GM23338 (cell line): ENCODE results near the gene RCAN1. TPM values are rescaled to one million over a fixed set of nuclear protein-coding genes. Genes with fewer than 3 reads are reported as not detected.

Experiments used
- ATAC-seq: fragments of 200-7000 bp; cut with Tn5 transposase; 3 replicates; pipeline ENCODE4 v1.9.1; 2020
- DNase-seq: peaks from one replicate; pipeline ENCODE4 v3.0.0-alpha.2; 2015; ENCODE audit warnings: low spot score
- H2AFZ ChIP-seq: fragments of 200-600 bp; sonication (generic); 2 replicates; pipeline ENCODE4 v1.8.0; 2016; ENCODE audit warnings: antibody characterized with exemption, mild to moderate bottlenecking, moderate library complexity
- H3F3A ChIP-seq: fragments of 200-600 bp; sonication (generic); replicated peaks from 2 replicates; pipeline ENCODE4 v1.8.0; 2017; ENCODE audit warnings: antibody characterized with exemption, mixed run types, low read depth
- H3K27ac ChIP-seq: fragments of 200-600 bp; sonication (generic); 2 replicates; pipeline ENCODE4 v1.6.1; 2016; ENCODE audit warnings: low read depth
- H3K27me3 ChIP-seq: fragments of 200-600 bp; sonication (generic); 2 replicates; pipeline ENCODE4 v1.8.0; 2016; ENCODE audit warnings: mild to moderate bottlenecking, mixed run types, moderate library complexity; ENCODE audit not compliant: insufficient read depth
- H3K36me3 ChIP-seq: fragments of 200-600 bp; sonication (generic); 2 replicates; pipeline ENCODE4 v1.8.0; 2016; ENCODE audit warnings: mild to moderate bottlenecking; ENCODE audit not compliant: insufficient read depth
- H3K4me1 ChIP-seq: fragments of 200-600 bp; sonication (generic); 2 replicates; pipeline ENCODE4 v1.8.0; 2016; ENCODE audit warnings: mild to moderate bottlenecking, moderate library complexity; ENCODE audit not compliant: insufficient read depth
- H3K4me2 ChIP-seq: fragments of 200-600 bp; sonication (generic); 2 replicates; pipeline ENCODE4 v1.7.1; 2017; ENCODE audit warnings: mixed run types
- H3K4me3 ChIP-seq: fragments of 200-600 bp; sonication (generic); 2 replicates; pipeline ENCODE4 v1.6.1; 2016; ENCODE audit warnings: mixed run types
- H3K79me2 ChIP-seq: fragments of 200-600 bp; sonication (generic); replicated peaks from 2 replicates; pipeline ENCODE4 v1.8.0; 2017; ENCODE audit warnings: mild to moderate bottlenecking; ENCODE audit not compliant: insufficient read depth
- H3K9me2 ChIP-seq: fragments of 200-600 bp; sonication (generic); 2 replicates; pipeline ENCODE4 v1.8.0; 2017; ENCODE audit not compliant: insufficient read depth
- H4K20me1 ChIP-seq: fragments of 200-600 bp; sonication (generic); replicated peaks from 2 replicates; pipeline ENCODE4 v1.8.0; 2017; ENCODE audit warnings: mild to moderate bottlenecking; ENCODE audit not compliant: insufficient read depth
- H3K27ac Mint-ChIP-seq: 2 replicates; pipeline ENCODE4 v1.8.0; 2020; ENCODE audit warnings: inconsistent platforms, mild to moderate bottlenecking, moderate library complexity, mixed read lengths
- H3K27me3 Mint-ChIP-seq: 3 replicates; pipeline ENCODE4 v1.8.0; 2022; ENCODE audit warnings: low read depth, mild to moderate bottlenecking, moderate library complexity, mixed read lengths, inconsistent platforms; ENCODE audit not compliant: insufficient read depth, poor library complexity
- H3K36me3 Mint-ChIP-seq: 3 replicates; pipeline ENCODE4 v1.8.0; 2021; ENCODE audit warnings: low read depth, mild to moderate bottlenecking, inconsistent platforms, moderate library complexity, mixed read lengths
- H3K4me1 Mint-ChIP-seq: 3 replicates; pipeline ENCODE4 v1.8.0; 2020; ENCODE audit warnings: mild to moderate bottlenecking, inconsistent platforms, mixed read lengths
- H3K4me3 Mint-ChIP-seq: 3 replicates; pipeline ENCODE4 v1.8.0; 2021; ENCODE audit warnings: moderate library complexity, mild to moderate bottlenecking, inconsistent platforms, mixed read lengths
- H3K9me3 Mint-ChIP-seq: 3 replicates; pipeline ENCODE4 v1.8.0; 2020; ENCODE audit warnings: moderate library complexity, mild to moderate bottlenecking, inconsistent platforms, mixed read lengths
- CREB1 ChIP-seq: fragments of 250-450 bp; sonication (Bioruptor Pico); IDR thresholded peaks from 2 replicates; pipeline ENCODE4 v1.5.0; 2020; ENCODE audit warnings: low read depth, mild to moderate bottlenecking, moderate library complexity
- EZH2 ChIP-seq: fragments of 200-600 bp; sonication (generic); IDR thresholded peaks from one replicate; pipeline ENCODE4 v1.8.0; 2017; ENCODE audit warnings: antibody characterized with exemption, mild to moderate bottlenecking, low read depth; ENCODE audit not compliant: unreplicated experiment
- EZH2phosphoT487 ChIP-seq: fragments of 200-600 bp; sonication (generic); IDR thresholded peaks from one replicate; pipeline ENCODE4 v1.8.1; 2018; ENCODE audit warnings: antibody characterized with exemption; ENCODE audit not compliant: unreplicated experiment
- JUNB ChIP-seq: IDR thresholded peaks from one replicate; pipeline ENCODE4 v1.6.1; 2016; ENCODE audit warnings: antibody characterized with exemption; ENCODE audit not compliant: unreplicated experiment
- NANOG ChIP-seq: IDR thresholded peaks from 2 replicates; pipeline ENCODE4 v1.6.1; 2016; ENCODE audit warnings: antibody characterized with exemption, borderline replicate concordance
- POLR2AphosphoS5 ChIP-seq: IDR thresholded peaks from 2 replicates; pipeline ENCODE4 v1.6.1; 2016; ENCODE audit warnings: antibody characterized with exemption, low read depth
- STAT1 ChIP-seq: IDR thresholded peaks from one replicate; pipeline ENCODE4 v1.6.1; 2016; ENCODE audit warnings: antibody characterized with exemption; ENCODE audit not compliant: unreplicated experiment
- ZNF114 ChIP-seq: fragments of 250-450 bp; sonication (Bioruptor Pico); IDR thresholded peaks from 2 replicates; pipeline ENCODE4 v1.5.0; 2020; ENCODE audit warnings: mild to moderate bottlenecking, moderate library complexity
- ZNF331 ChIP-seq: fragments of 250-450 bp; sonication (Bioruptor Pico); IDR thresholded peaks from 2 replicates; pipeline ENCODE4 v1.5.0; 2020; ENCODE audit warnings: low read depth, mild to moderate bottlenecking, moderate library complexity
- polyA plus RNA-seq: library from polyadenylated mRNA; unstranded; fragments of >200 nt; fragmentation: Nextera tagmentation; extraction: Ambion mirVana; gene quantifications from 2 replicates; pipeline ENCODE4 v1.2.1, GENCODE V29; 2016
- total RNA-seq: library from RNA; depleted of rRNA; stranded (reverse); fragments of >200 nt; shearing (Covaris generic); gene quantifications from 2 replicates; pipeline ENCODE4 v1.2.3, GENCODE V29; 2014
- TF ChIP-seq, protein P1 (sequence below): IDR thresholded peaks from 2 replicates; pipeline ENCODE4 v1.6.1; 2016; ENCODE audit warnings: antibody characterized with exemption
- TF ChIP-seq, protein P2 (sequence below), 2 experiments: fragments of 200-600 bp in 1 of 2; sonication (generic) in 1 of 2; conservative IDR thresholded peaks; 2 replicates each; pipeline versions ENCODE4 v1.5.1 to v1.6.1; 2016 to 2017; ENCODE audit warnings: antibody characterized with exemption in 2 of 2, low read depth in 2 of 2, mild to moderate bottlenecking in 2 of 2, moderate library complexity in 1 of 2
- TF ChIP-seq, protein P3 (sequence below): IDR thresholded peaks from one replicate; pipeline ENCODE4 v1.6.1; 2018; ENCODE audit warnings: antibody characterized with exemption; ENCODE audit not compliant: unreplicated experiment
- TF ChIP-seq, protein P4 (sequence below): fragments of 250-450 bp; sonication (Bioruptor Pico); IDR thresholded peaks from 2 replicates; pipeline ENCODE4 v1.5.0; 2020; ENCODE audit warnings: mild to moderate bottlenecking, moderate library complexity

Gene RCAN1
- total and polyA plus RNA-seq, 2 experiments from 2014 or later, result 3.7 to 5.2 TPM

DNA sequence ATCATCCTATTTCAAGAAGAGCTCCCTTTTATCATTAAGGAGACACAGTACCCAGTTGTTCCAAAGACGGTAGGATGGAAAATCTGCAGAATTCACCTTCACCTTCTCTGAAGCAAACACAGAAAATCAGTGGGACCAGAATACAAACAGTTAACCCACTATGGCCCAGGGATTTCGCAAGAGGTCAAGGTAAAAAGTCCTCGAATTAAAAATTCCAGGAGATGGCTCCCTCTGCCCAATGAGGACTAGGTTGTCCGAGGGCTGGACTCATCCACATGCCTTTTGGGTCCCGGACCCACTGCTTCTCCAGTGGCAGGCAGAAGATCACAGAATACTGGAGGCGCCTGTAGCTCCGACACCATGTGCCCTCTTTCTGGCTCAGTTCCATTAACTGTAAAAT is 42.9 kb downstream of the RCAN1 start:
- Histone ChIP-seq H3K36me3 (no peaks in the 10 kb centered on the region), H3F3A (no peaks in the 10 kb centered on the region), H2AFZ (no peak overlapping the region), H3K4me3 (no peak overlapping the region), H3K9me2 (peaks cover 9% of the 10 kb centered on the region; the same call in 1 of the 2 replicates), H3K4me1 (no peaks in the 10 kb centered on the region), H3K27ac (no peak overlapping the region), H4K20me1 (no peaks in the 10 kb centered on the region), H3K4me2 (no peak overlapping the region), H3K79me2 (no peaks in the 10 kb centered on the region), H3K27me3 (no peaks in the 10 kb centered on the region)
- H3K27ac Mint-ChIP-seq, result no peak overlapping the region
- peaks cover 2% of the 10 kb centered on the region for H3K4me1 Mint-ChIP-seq
- H3K27me3 Mint-ChIP-seq, result no peaks in the 10 kb centered on the region
- peaks cover 3% of the 10 kb centered on the region; the same call in 1 of the 3 replicates for H3K36me3 Mint-ChIP-seq
- no peak for DNase-seq
- ATAC-seq, result no peak
- no peak overlapping the region for H3K4me3 Mint-ChIP-seq
- peaks cover 3% of the 10 kb centered on the region; the same call in 1 of the 3 replicates for H3K9me3 Mint-ChIP-seq
- TF ChIP-seq, protein P1, sequence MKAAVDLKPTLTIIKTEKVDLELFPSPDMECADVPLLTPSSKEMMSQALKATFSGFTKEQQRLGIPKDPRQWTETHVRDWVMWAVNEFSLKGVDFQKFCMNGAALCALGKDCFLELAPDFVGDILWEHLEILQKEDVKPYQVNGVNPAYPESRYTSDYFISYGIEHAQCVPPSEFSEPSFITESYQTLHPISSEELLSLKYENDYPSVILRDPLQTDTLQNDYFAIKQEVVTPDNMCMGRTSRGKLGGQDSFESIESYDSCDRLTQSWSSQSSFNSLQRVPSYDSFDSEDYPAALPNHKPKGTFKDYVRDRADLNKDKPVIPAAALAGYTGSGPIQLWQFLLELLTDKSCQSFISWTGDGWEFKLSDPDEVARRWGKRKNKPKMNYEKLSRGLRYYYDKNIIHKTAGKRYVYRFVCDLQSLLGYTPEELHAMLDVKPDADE, result no peak
- TF ChIP-seq ZNF331 (CRISPR knock-in tag), result no peak
- TF ChIP-seq ZNF114 (CRISPR knock-in tag), result no peak
- no peak for TF ChIP-seq JUNB
- TF ChIP-seq, protein P2, sequence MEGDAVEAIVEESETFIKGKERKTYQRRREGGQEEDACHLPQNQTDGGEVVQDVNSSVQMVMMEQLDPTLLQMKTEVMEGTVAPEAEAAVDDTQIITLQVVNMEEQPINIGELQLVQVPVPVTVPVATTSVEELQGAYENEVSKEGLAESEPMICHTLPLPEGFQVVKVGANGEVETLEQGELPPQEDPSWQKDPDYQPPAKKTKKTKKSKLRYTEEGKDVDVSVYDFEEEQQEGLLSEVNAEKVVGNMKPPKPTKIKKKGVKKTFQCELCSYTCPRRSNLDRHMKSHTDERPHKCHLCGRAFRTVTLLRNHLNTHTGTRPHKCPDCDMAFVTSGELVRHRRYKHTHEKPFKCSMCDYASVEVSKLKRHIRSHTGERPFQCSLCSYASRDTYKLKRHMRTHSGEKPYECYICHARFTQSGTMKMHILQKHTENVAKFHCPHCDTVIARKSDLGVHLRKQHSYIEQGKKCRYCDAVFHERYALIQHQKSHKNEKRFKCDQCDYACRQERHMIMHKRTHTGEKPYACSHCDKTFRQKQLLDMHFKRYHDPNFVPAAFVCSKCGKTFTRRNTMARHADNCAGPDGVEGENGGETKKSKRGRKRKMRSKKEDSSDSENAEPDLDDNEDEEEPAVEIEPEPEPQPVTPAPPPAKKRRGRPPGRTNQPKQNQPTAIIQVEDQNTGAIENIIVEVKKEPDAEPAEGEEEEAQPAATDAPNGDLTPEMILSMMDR (conservative IDR thresholded peaks at IDR 0.05; ENCODE audit: low read depth in 2 of 2), result no peak
- TF ChIP-seq, protein P3, sequence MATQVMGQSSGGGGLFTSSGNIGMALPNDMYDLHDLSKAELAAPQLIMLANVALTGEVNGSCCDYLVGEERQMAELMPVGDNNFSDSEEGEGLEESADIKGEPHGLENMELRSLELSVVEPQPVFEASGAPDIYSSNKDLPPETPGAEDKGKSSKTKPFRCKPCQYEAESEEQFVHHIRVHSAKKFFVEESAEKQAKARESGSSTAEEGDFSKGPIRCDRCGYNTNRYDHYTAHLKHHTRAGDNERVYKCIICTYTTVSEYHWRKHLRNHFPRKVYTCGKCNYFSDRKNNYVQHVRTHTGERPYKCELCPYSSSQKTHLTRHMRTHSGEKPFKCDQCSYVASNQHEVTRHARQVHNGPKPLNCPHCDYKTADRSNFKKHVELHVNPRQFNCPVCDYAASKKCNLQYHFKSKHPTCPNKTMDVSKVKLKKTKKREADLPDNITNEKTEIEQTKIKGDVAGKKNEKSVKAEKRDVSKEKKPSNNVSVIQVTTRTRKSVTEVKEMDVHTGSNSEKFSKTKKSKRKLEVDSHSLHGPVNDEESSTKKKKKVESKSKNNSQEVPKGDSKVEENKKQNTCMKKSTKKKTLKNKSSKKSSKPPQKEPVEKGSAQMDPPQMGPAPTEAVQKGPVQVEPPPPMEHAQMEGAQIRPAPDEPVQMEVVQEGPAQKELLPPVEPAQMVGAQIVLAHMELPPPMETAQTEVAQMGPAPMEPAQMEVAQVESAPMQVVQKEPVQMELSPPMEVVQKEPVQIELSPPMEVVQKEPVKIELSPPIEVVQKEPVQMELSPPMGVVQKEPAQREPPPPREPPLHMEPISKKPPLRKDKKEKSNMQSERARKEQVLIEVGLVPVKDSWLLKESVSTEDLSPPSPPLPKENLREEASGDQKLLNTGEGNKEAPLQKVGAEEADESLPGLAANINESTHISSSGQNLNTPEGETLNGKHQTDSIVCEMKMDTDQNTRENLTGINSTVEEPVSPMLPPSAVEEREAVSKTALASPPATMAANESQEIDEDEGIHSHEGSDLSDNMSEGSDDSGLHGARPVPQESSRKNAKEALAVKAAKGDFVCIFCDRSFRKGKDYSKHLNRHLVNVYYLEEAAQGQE, result no peak
- TF ChIP-seq NANOG, result no peak
- TF ChIP-seq STAT1, result no peak
- no peak for TF ChIP-seq CREB1
- no peak for TF ChIP-seq EZH2phosphoT487
- TF ChIP-seq POLR2AphosphoS5, result no peak
- TF ChIP-seq EZH2, result no peak
- TF ChIP-seq, protein P4, sequence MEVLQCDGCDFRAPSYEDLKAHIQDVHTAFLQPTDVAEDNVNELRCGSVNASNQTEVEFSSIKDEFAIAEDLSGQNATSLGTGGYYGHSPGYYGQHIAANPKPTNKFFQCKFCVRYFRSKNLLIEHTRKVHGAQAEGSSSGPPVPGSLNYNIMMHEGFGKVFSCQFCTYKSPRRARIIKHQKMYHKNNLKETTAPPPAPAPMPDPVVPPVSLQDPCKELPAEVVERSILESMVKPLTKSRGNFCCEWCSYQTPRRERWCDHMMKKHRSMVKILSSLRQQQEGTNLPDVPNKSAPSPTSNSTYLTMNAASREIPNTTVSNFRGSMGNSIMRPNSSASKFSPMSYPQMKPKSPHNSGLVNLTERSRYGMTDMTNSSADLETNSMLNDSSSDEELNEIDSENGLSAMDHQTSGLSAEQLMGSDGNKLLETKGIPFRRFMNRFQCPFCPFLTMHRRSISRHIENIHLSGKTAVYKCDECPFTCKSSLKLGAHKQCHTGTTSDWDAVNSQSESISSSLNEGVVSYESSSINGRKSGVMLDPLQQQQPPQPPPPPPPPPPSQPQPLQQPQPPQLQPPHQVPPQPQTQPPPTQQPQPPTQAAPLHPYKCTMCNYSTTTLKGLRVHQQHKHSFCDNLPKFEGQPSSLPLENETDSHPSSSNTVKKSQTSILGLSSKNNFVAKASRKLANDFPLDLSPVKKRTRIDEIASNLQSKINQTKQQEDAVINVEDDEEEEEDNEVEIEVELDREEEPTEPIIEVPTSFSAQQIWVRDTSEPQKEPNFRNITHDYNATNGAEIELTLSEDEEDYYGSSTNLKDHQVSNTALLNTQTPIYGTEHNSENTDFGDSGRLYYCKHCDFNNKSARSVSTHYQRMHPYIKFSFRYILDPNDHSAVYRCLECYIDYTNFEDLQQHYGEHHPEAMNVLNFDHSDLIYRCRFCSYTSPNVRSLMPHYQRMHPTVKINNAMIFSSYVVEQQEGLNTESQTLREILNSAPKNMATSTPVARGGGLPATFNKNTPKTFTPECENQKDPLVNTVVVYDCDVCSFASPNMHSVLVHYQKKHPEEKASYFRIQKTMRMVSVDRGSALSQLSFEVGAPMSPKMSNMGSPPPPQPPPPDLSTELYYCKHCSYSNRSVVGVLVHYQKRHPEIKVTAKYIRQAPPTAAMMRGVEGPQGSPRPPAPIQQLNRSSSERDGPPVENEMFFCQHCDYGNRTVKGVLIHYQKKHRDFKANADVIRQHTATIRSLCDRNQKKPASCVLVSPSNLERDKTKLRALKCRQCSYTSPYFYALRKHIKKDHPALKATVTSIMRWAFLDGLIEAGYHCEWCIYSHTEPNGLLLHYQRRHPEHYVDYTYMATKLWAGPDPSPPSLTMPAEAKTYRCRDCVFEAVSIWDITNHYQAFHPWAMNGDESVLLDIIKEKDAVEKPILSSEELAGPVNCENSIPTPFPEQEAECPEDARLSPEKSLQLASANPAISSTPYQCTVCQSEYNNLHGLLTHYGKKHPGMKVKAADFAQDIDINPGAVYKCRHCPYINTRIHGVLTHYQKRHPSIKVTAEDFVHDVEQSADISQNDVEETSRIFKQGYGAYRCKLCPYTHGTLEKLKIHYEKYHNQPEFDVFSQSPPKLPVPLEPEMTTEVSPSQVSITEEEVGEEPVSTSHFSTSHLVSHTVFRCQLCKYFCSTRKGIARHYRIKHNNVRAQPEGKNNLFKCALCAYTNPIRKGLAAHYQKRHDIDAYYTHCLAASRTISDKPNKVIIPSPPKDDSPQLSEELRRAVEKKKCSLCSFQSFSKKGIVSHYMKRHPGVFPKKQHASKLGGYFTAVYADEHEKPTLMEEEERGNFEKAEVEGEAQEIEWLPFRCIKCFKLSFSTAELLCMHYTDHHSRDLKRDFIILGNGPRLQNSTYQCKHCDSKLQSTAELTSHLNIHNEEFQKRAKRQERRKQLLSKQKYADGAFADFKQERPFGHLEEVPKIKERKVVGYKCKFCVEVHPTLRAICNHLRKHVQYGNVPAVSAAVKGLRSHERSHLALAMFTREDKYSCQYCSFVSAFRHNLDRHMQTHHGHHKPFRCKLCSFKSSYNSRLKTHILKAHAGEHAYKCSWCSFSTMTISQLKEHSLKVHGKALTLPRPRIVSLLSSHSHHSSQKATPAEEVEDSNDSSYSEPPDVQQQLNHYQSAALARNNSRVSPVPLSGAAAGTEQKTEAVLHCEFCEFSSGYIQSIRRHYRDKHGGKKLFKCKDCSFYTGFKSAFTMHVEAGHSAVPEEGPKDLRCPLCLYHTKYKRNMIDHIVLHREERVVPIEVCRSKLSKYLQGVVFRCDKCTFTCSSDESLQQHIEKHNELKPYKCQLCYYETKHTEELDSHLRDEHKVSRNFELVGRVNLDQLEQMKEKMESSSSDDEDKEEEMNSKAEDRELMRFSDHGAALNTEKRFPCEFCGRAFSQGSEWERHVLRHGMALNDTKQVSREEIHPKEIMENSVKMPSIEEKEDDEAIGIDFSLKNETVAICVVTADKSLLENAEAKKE (CRISPR knock-in tag), result no peak
